Measurements from ENCODE around the gene ARHGEF33. TPM values are rescaled to one million over a fixed set of nuclear protein-coding genes. Genes with fewer than 3 reads are reported as not detected.
"Not testable (repeated sequence)": the region's sequence is repeated elsewhere in the genome, so short reads cannot be mapped to it uniquely, and the experiment has no call there.

The ARHGEF33 gene
- polyA plus RNA-seq, 4 donors, result 0.13 to 0.86 TPM; not detected in 2

- Histone ChIP-seq H3K27ac (ENCODE audit: low read depth in 1 of 3, low read length in 2 of 3) (no peak overlapping the region), H3K4me1 (ENCODE audit: control insufficient read depth in 3 of 3, insufficient read depth in 2 of 3, low read depth in 1 of 3, low read length in 2 of 3) (no peaks in the 10 kb centered on the region), H3K36me3 (ENCODE audit: control insufficient read depth in 3 of 3, insufficient read depth in 2 of 3, low read depth in 1 of 3, low read length in 3 of 3) (no peaks in the 10 kb centered on the region), H3K27me3 (ENCODE audit: control insufficient read depth in 3 of 3, insufficient read depth in 3 of 3, low read length in 3 of 3) (no peaks in the 10 kb centered on the region), H3K4me3 (ENCODE audit: low read depth in 1 of 3, low read length in 3 of 3) (no peak overlapping the region), H3K9me3 (ENCODE audit: control insufficient read depth in 2 of 2, insufficient read depth in 1 of 2, low read depth in 1 of 2, low read length in 1 of 2) (no peaks in the 10 kb centered on the region)
- DNase-seq (no peak), FAIRE-seq (no peak)
- 87 to 96% (median 96%) methylated on average over 2 of the region's 2 CpGs for WGBS, 3 donors
Observed at GRCh38 chr2:38922902-38923301, 33.2 kb downstream of the ARHGEF33 start.

GRCh38 chr2:38925982-38926381 is 36.3 kb downstream of the ARHGEF33 start:
- H3K9me3 ChIP-seq (ENCODE audit: control insufficient read depth in 2 of 2, insufficient read depth in 1 of 2, low read depth in 1 of 2, low read length in 1 of 2), result no peaks in the 10 kb centered on the region
- 70 to 83% (median 79%) methylated on average over 9 of the region's 9 CpGs for WGBS, 3 donors
- no peaks in the 10 kb centered on the region for H3K27me3 ChIP-seq (ENCODE audit: control insufficient read depth in 3 of 3, insufficient read depth in 3 of 3, low read length in 3 of 3)
- H3K36me3 ChIP-seq (ENCODE audit: control insufficient read depth in 3 of 3, insufficient read depth in 2 of 3, low read depth in 1 of 3, low read length in 3 of 3), result no peaks in the 10 kb centered on the region
- no peak for FAIRE-seq
- H3K27ac ChIP-seq (ENCODE audit: low read depth in 1 of 3, low read length in 2 of 3), result no peak overlapping the region
- no peak for DNase-seq
- no peak overlapping the region for H3K4me3 ChIP-seq (ENCODE audit: low read depth in 1 of 3, low read length in 3 of 3)
- H3K4me1 ChIP-seq (ENCODE audit: control insufficient read depth in 3 of 3, insufficient read depth in 2 of 3, low read depth in 1 of 3, low read length in 2 of 3), result no peaks in the 10 kb centered on the region

GRCh38 chr2:38930600-38930999 is 40.9 kb downstream of the ARHGEF33 start:
- H3K27me3 ChIP-seq (ENCODE audit: control insufficient read depth in 3 of 3, insufficient read depth in 3 of 3, low read length in 3 of 3), result no peaks in the 10 kb centered on the region
- H3K36me3 ChIP-seq (ENCODE audit: control insufficient read depth in 3 of 3, insufficient read depth in 2 of 3, low read depth in 1 of 3, low read length in 3 of 3), result no peaks in the 10 kb centered on the region
- no peak overlapping the region for H3K27ac ChIP-seq (ENCODE audit: low read depth in 1 of 3, low read length in 2 of 3)
- FAIRE-seq (no peak), DNase-seq (no peak)
- H3K4me1 ChIP-seq (ENCODE audit: control insufficient read depth in 3 of 3, insufficient read depth in 2 of 3, low read depth in 1 of 3, low read length in 2 of 3), result no peaks in the 10 kb centered on the region
- 73 to 94% (median 79%) methylated on average over 2 of the region's 2 CpGs for WGBS, 3 donors
- no peak overlapping the region for H3K4me3 ChIP-seq (ENCODE audit: low read depth in 1 of 3, low read length in 3 of 3)
- H3K9me3 ChIP-seq (ENCODE audit: control insufficient read depth in 2 of 2, insufficient read depth in 1 of 2, low read depth in 1 of 2, low read length in 1 of 2), result no peaks in the 10 kb centered on the region

GRCh38 chr2:38932586-38932985 is 42.9 kb downstream of the ARHGEF33 start:
- WGBS, 3 donors, result 43 to 57% (median 50%) methylated on average over 1 of the region's 1 CpG
- no peaks in the 10 kb centered on the region for H3K27me3 ChIP-seq (ENCODE audit: control insufficient read depth in 3 of 3, insufficient read depth in 3 of 3, low read length in 3 of 3)
- no peaks in the 10 kb centered on the region for H3K4me1 ChIP-seq (ENCODE audit: control insufficient read depth in 3 of 3, insufficient read depth in 2 of 3, low read depth in 1 of 3, low read length in 2 of 3)
- no peak overlapping the region for H3K27ac ChIP-seq (ENCODE audit: low read depth in 1 of 3, low read length in 2 of 3)
- no peaks in the 10 kb centered on the region for H3K36me3 ChIP-seq (ENCODE audit: control insufficient read depth in 3 of 3, insufficient read depth in 2 of 3, low read depth in 1 of 3, low read length in 3 of 3)
- DNase-seq, result no peak
- no peak for FAIRE-seq
- H3K9me3 ChIP-seq (ENCODE audit: control insufficient read depth in 2 of 2, insufficient read depth in 1 of 2, low read depth in 1 of 2, low read length in 1 of 2), result no peaks in the 10 kb centered on the region
- no peak overlapping the region for H3K4me3 ChIP-seq (ENCODE audit: low read depth in 1 of 3, low read length in 3 of 3)

GRCh38 chr2:38933653-38934052 is 44.0 kb downstream of the ARHGEF33 start:
- Histone ChIP-seq H3K27ac (ENCODE audit: low read depth in 1 of 3, low read length in 2 of 3) (no peak overlapping the region), H3K4me1 (ENCODE audit: control insufficient read depth in 3 of 3, insufficient read depth in 2 of 3, low read depth in 1 of 3, low read length in 2 of 3) (no peaks in the 10 kb centered on the region), H3K27me3 (ENCODE audit: control insufficient read depth in 3 of 3, insufficient read depth in 3 of 3, low read length in 3 of 3) (no peaks in the 10 kb centered on the region), H3K36me3 (ENCODE audit: control insufficient read depth in 3 of 3, insufficient read depth in 2 of 3, low read depth in 1 of 3, low read length in 3 of 3) (no peaks in the 10 kb centered on the region), H3K4me3 (ENCODE audit: low read depth in 1 of 3, low read length in 3 of 3) (no peak overlapping the region), H3K9me3 (ENCODE audit: control insufficient read depth in 2 of 2, insufficient read depth in 1 of 2, low read depth in 1 of 2, low read length in 1 of 2) (no peaks in the 10 kb centered on the region)
- no peak for DNase-seq
- no peak for FAIRE-seq
- 79 to 93% (median 87%) methylated on average over 3 of the region's 3 CpGs for WGBS, 3 donors

GRCh38 chr2:38934742-38935141 is 45.1 kb downstream of the ARHGEF33 start:
- H3K9me3 ChIP-seq (ENCODE audit: control insufficient read depth in 2 of 2, insufficient read depth in 1 of 2, low read depth in 1 of 2, low read length in 1 of 2), result no peaks in the 10 kb centered on the region
- no peaks in the 10 kb centered on the region for H3K4me1 ChIP-seq (ENCODE audit: control insufficient read depth in 3 of 3, insufficient read depth in 2 of 3, low read depth in 1 of 3, low read length in 2 of 3)
- H3K27ac ChIP-seq (ENCODE audit: low read depth in 1 of 3, low read length in 2 of 3), result no peak overlapping the region
- no peak for DNase-seq
- no peak overlapping the region for H3K4me3 ChIP-seq (ENCODE audit: low read depth in 1 of 3, low read length in 3 of 3)
- FAIRE-seq, result no peak
- no peaks in the 10 kb centered on the region for H3K27me3 ChIP-seq (ENCODE audit: control insufficient read depth in 3 of 3, insufficient read depth in 3 of 3, low read length in 3 of 3)
- no peaks in the 10 kb centered on the region for H3K36me3 ChIP-seq (ENCODE audit: control insufficient read depth in 3 of 3, insufficient read depth in 2 of 3, low read depth in 1 of 3, low read length in 3 of 3)
- 71 to 85% (median 74%) methylated on average over 5 of the region's 5 CpGs for WGBS, 3 donors

- Histone ChIP-seq H3K4me3 (ENCODE audit: low read depth in 1 of 3, low read length in 3 of 3) (no peak overlapping the region), H3K9me3 (ENCODE audit: control insufficient read depth in 2 of 2, insufficient read depth in 1 of 2, low read depth in 1 of 2, low read length in 1 of 2) (no peaks in the 10 kb centered on the region), H3K36me3 (ENCODE audit: control insufficient read depth in 3 of 3, insufficient read depth in 2 of 3, low read depth in 1 of 3, low read length in 3 of 3) (no peaks in the 10 kb centered on the region), H3K27ac (ENCODE audit: low read depth in 1 of 3, low read length in 2 of 3) (no peak overlapping the region), H3K27me3 (ENCODE audit: control insufficient read depth in 3 of 3, insufficient read depth in 3 of 3, low read length in 3 of 3) (no peaks in the 10 kb centered on the region), H3K4me1 (ENCODE audit: control insufficient read depth in 3 of 3, insufficient read depth in 2 of 3, low read depth in 1 of 3, low read length in 2 of 3) (no peaks in the 10 kb centered on the region)
- FAIRE-seq, result no peak
- 78 to 86% (median 83%) methylated on average over 4 of the region's 4 CpGs for WGBS, 3 donors
- no peak for DNase-seq
Observed at GRCh38 chr2:38935568-38936172, 46.0 kb downstream of the ARHGEF33 start.

- H3K36me3 ChIP-seq (ENCODE audit: control insufficient read depth in 3 of 3, insufficient read depth in 2 of 3, low read depth in 1 of 3, low read length in 3 of 3); H3K27ac ChIP-seq (ENCODE audit: low read depth in 1 of 3, low read length in 2 of 3); H3K4me1 ChIP-seq (ENCODE audit: control insufficient read depth in 3 of 3, insufficient read depth in 2 of 3, low read depth in 1 of 3, low read length in 2 of 3); H3K9me3 ChIP-seq (ENCODE audit: control insufficient read depth in 2 of 2, insufficient read depth in 1 of 2, low read depth in 1 of 2, low read length in 1 of 2); DNase-seq; H3K27me3 ChIP-seq (ENCODE audit: control insufficient read depth in 3 of 3, insufficient read depth in 3 of 3, low read length in 3 of 3); H3K4me3 ChIP-seq (ENCODE audit: low read depth in 1 of 3, low read length in 3 of 3); FAIRE-seq: not testable (repeated sequence)
- WGBS, 3 donors, result 85 to 92% (median 91%) methylated on average over 6 of the region's 6 CpGs
Observed at GRCh38 chr2:38936516-38936915, 46.8 kb downstream of the ARHGEF33 start.

GRCh38 chr2:38937548-38937947 is 47.9 kb downstream of the ARHGEF33 start:
- Histone ChIP-seq H3K4me1 (ENCODE audit: control insufficient read depth in 3 of 3, insufficient read depth in 2 of 3, low read depth in 1 of 3, low read length in 2 of 3) (no peaks in the 10 kb centered on the region), H3K9me3 (ENCODE audit: control insufficient read depth in 2 of 2, insufficient read depth in 1 of 2, low read depth in 1 of 2, low read length in 1 of 2) (no peaks in the 10 kb centered on the region), H3K27me3 (ENCODE audit: control insufficient read depth in 3 of 3, insufficient read depth in 3 of 3, low read length in 3 of 3) (no peaks in the 10 kb centered on the region), H3K4me3 (ENCODE audit: low read depth in 1 of 3, low read length in 3 of 3) (no peak overlapping the region), H3K36me3 (ENCODE audit: control insufficient read depth in 3 of 3, insufficient read depth in 2 of 3, low read depth in 1 of 3, low read length in 3 of 3) (no peaks in the 10 kb centered on the region), H3K27ac (ENCODE audit: low read depth in 1 of 3, low read length in 2 of 3) (no peak overlapping the region)
- DNase-seq, result no peak
- WGBS, 3 donors, result 80 to 93% (median 83%) methylated on average over 3 of the region's 3 CpGs
- no peak for FAIRE-seq
